ENCODE data around the gene NPS. TPM values are rescaled to one million over a fixed set of nuclear protein-coding genes. Genes with fewer than 3 reads are reported as not detected.

The NPS gene
- total RNA-seq, 1 donor = not detected

- Histone ChIP-seq H3K4me2 (ENCODE audit: insufficient read depth, low read length) (no peak overlapping the region), H3K4me3 (ENCODE audit: insufficient read depth, low read length) (no peak overlapping the region), H3K27ac (ENCODE audit: low read depth, low read length) (no peak overlapping the region), H2AFZ (ENCODE audit: low read length) (no peak overlapping the region), H3K9me3 (ENCODE audit: low read depth, low read length) (no peaks in the 10 kb centered on the region), H3K27me3 (ENCODE audit: insufficient read depth, low read length) (no peaks in the 10 kb centered on the region), H3K4me1 (ENCODE audit: insufficient read depth, low read length) (no peaks in the 10 kb centered on the region), H3K36me3 (ENCODE audit: insufficient read depth, low read length) (no peaks in the 10 kb centered on the region), H4K20me1 (ENCODE audit: insufficient read depth, low read length) (no peaks in the 10 kb centered on the region), H3K79me2 (ENCODE audit: insufficient read depth, low read length) (no peaks in the 10 kb centered on the region)
- TF ChIP-seq CTCF (IDR thresholded peaks at IDR 0.05; ENCODE audit: extremely low read depth, low read depth, low read length) = no peak
- no peak for DNase-seq (ENCODE audit: insufficient read length, low spot score, missing footprints)
Observed at GRCh38 chr10:127570036-127570435, 20.9 kb downstream of the NPS start.

- TF ChIP-seq CTCF (IDR thresholded peaks at IDR 0.05; ENCODE audit: extremely low read depth, low read depth, low read length) = no peak
- Histone ChIP-seq H3K27ac (ENCODE audit: low read depth, low read length) (no peak overlapping the region), H2AFZ (ENCODE audit: low read length) (no peak overlapping the region)
Observed at GRCh38 chr10:127571386-127571785, 22.3 kb downstream of the NPS start.

GRCh38 chr10:127576051-127576450 lies 26.9 kb downstream of the NPS start:
- Histone ChIP-seq H3K4me3 (ENCODE audit: insufficient read depth, low read length) (no peak overlapping the region), H4K20me1 (ENCODE audit: insufficient read depth, low read length) (no peaks in the 10 kb centered on the region), H3K4me1 (ENCODE audit: insufficient read depth, low read length) (no peaks in the 10 kb centered on the region), H3K36me3 (ENCODE audit: insufficient read depth, low read length) (no peaks in the 10 kb centered on the region), H3K9me3 (ENCODE audit: low read depth, low read length) (no peaks in the 10 kb centered on the region), H3K27me3 (ENCODE audit: insufficient read depth, low read length) (no peaks in the 10 kb centered on the region), H3K4me2 (ENCODE audit: insufficient read depth, low read length) (no peak overlapping the region), H3K79me2 (ENCODE audit: insufficient read depth, low read length) (no peaks in the 10 kb centered on the region), H2AFZ (ENCODE audit: low read length) (no peak overlapping the region), H3K27ac (ENCODE audit: low read depth, low read length) (no peak overlapping the region)
- peak; percentile 63 for DNase-seq (ENCODE audit: insufficient read length, low spot score, missing footprints)
- no peak for TF ChIP-seq CTCF (IDR thresholded peaks at IDR 0.05; ENCODE audit: extremely low read depth, low read depth, low read length)

More at GRCh38 chr10:127571386-127571785, 22.3 kb downstream of the NPS start:
- Histone ChIP-seq H3K4me2 (ENCODE audit: insufficient read depth, low read length) (no peak overlapping the region), H3K4me1 (ENCODE audit: insufficient read depth, low read length) (no peaks in the 10 kb centered on the region), H3K4me3 (ENCODE audit: insufficient read depth, low read length) (no peak overlapping the region), H3K27me3 (ENCODE audit: insufficient read depth, low read length) (no peaks in the 10 kb centered on the region), H4K20me1 (ENCODE audit: insufficient read depth, low read length) (no peaks in the 10 kb centered on the region), H3K79me2 (ENCODE audit: insufficient read depth, low read length) (no peaks in the 10 kb centered on the region), H3K36me3 (ENCODE audit: insufficient read depth, low read length) (no peaks in the 10 kb centered on the region), H3K9me3 (ENCODE audit: low read depth, low read length) (no peaks in the 10 kb centered on the region)
- DNase-seq (ENCODE audit: insufficient read length, low spot score, missing footprints) = no peak

- H3K79me2 ChIP-seq (ENCODE audit: insufficient read depth, low read length) = no peaks in the 10 kb centered on the region
- H3K27me3 ChIP-seq (ENCODE audit: insufficient read depth, low read length) = no peaks in the 10 kb centered on the region
Observed at GRCh38 chr10:127576740-127577161, 27.6 kb downstream of the NPS start.

More at GRCh38 chr10:127576740-127577161, 27.6 kb downstream of the NPS start:
- DNase-seq (ENCODE audit: insufficient read length, low spot score, missing footprints) = no peak
- H3K36me3 ChIP-seq (ENCODE audit: insufficient read depth, low read length) = no peaks in the 10 kb centered on the region
- H3K9me3 ChIP-seq (ENCODE audit: low read depth, low read length) = no peaks in the 10 kb centered on the region
- no peak overlapping the region for H3K4me2 ChIP-seq (ENCODE audit: insufficient read depth, low read length)
- H4K20me1 ChIP-seq (ENCODE audit: insufficient read depth, low read length) = no peaks in the 10 kb centered on the region
- no peak for TF ChIP-seq CTCF (IDR thresholded peaks at IDR 0.05; ENCODE audit: extremely low read depth, low read depth, low read length)
- no peaks in the 10 kb centered on the region for H3K4me1 ChIP-seq (ENCODE audit: insufficient read depth, low read length)
- no peak overlapping the region for H3K4me3 ChIP-seq (ENCODE audit: insufficient read depth, low read length)
- H3K27ac ChIP-seq (ENCODE audit: low read depth, low read length) = no peak overlapping the region
- H2AFZ ChIP-seq (ENCODE audit: low read length) = no peak overlapping the region
